Measurements from ENCODE around the gene CCKAR.

Gene CCKAR

DNA sequence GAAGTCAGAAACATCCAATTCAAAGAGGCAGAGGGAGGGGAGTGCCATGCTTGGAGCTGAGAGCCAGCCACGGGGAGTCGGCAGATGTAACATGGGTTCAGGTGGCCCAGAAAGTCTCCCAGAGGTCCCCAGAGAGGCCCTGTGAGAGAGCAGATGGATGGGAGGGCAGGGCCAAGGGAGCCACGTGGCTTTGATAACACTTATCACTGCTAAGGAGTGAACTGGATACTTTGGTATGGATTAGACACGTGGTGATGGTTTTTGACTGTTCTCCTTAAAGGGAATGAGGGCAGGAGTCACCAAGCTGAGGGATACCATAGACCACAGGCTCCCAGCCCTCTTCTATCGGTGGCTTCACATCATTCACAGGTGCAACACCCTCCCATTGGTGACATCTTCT is 13.7 kb downstream of the CCKAR start:
- CTCF ChIA-PET, result no interaction called here
- POLR2A ChIA-PET, result no interaction called here
- no peaks in the 10 kb centered on the region for H3K4me1 ChIP-seq (ENCODE audit: control extremely low read depth in 1 of 4, control insufficient read depth in 4 of 4, insufficient read depth in 4 of 4, low read length in 3 of 4)
- H3K27me3 ChIP-seq (replicated peaks in 2 of 5; ENCODE audit: control insufficient read depth in 4 of 5, insufficient read depth in 5 of 5, low read length in 4 of 5), result no peaks in the 10 kb centered on the region
- no peaks in the 10 kb centered on the region for H3K36me3 ChIP-seq (ENCODE audit: control insufficient read depth in 4 of 4, insufficient read depth in 4 of 4, low read length in 3 of 4)
- no peak overlapping the region for H3K27ac ChIP-seq (ENCODE audit: insufficient read depth in 1 of 2, low read depth in 1 of 2, low read length in 2 of 2, poor library complexity in 1 of 2, severe bottlenecking in 2 of 2)
- 87% methylated on average over 4 of the region's 5 CpGs for WGBS (ENCODE audit: insufficient coverage)
- H3K4me3 ChIP-seq (ENCODE audit: control insufficient read depth in 1 of 7, extremely low read depth in 1 of 7, insufficient read depth in 4 of 7, low read depth in 2 of 7, low read length in 6 of 7), result no peak overlapping the region
- no peak for DNase-seq
- no peaks in the 10 kb centered on the region for H3K9me3 ChIP-seq (ENCODE audit: control extremely low read depth in 1 of 5, control insufficient read depth in 4 of 5, insufficient read depth in 2 of 5, low read depth in 1 of 5, low read length in 4 of 5)

DNA sequence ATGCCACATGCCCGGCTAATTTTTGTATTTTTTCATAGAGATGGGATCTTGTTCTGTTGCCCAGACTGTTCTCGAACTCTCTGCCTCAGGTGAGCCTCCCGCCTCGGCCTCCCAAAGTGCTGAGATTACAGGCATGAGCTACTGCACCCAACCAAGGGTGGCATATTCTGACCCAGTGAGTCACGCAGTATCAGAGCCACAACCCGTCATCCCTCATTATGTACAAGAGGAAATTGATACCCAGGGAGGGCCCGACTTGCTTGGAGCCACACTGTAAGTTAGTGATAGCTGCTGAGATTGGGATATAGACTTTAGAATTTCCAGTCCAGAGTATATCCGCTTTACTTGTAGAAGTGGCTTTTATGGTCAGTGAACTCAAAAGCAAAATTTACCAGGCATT is 14.6 kb downstream of the CCKAR start:
- no peak for DNase-seq
- no peaks in the 10 kb centered on the region for H3K4me1 ChIP-seq (ENCODE audit: control extremely low read depth in 1 of 4, control insufficient read depth in 4 of 4, insufficient read depth in 4 of 4, low read length in 3 of 4)
- H3K36me3 ChIP-seq (ENCODE audit: control insufficient read depth in 4 of 4, insufficient read depth in 4 of 4, low read length in 3 of 4), result no peaks in the 10 kb centered on the region
- WGBS (ENCODE audit: insufficient coverage), result 84% methylated on average over 8 of the region's 8 CpGs
- ChIA-PET POLR2A (no interaction called here), CTCF (no interaction called here)
- H3K4me3 ChIP-seq (ENCODE audit: control insufficient read depth in 1 of 7, extremely low read depth in 1 of 7, insufficient read depth in 4 of 7, low read depth in 2 of 7, low read length in 6 of 7), result no peak overlapping the region
- no peaks in the 10 kb centered on the region for H3K9me3 ChIP-seq (ENCODE audit: control extremely low read depth in 1 of 5, control insufficient read depth in 4 of 5, insufficient read depth in 2 of 5, low read depth in 1 of 5, low read length in 4 of 5)
- no peak overlapping the region for H3K27ac ChIP-seq (ENCODE audit: insufficient read depth in 1 of 2, low read depth in 1 of 2, low read length in 2 of 2, poor library complexity in 1 of 2, severe bottlenecking in 2 of 2)
- no peaks in the 10 kb centered on the region for H3K27me3 ChIP-seq (replicated peaks in 2 of 5; ENCODE audit: control insufficient read depth in 4 of 5, insufficient read depth in 5 of 5, low read length in 4 of 5)

DNA sequence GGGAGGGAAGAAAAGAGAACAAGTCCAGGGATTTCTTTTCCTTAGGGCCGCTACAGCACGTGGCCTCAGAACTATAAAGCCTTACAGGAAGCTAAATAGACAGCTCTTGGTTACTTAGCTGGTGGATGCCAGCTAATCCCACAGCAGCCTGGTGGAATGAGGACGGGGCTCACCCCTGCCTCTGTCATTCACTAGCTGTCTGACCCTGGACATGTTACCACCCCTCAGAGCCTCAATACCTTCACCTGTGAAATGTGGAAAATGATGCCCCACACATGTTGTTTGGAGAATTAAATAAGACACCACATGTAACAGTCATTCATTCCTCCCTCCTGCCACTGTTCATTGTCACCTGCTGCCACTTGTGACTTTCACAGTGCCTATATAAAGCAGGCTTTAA is 15.7 kb downstream of the CCKAR start:
- WGBS (ENCODE audit: insufficient coverage), result 93% methylated on average over 3 of the region's 3 CpGs
- H3K4me3 ChIP-seq (ENCODE audit: control insufficient read depth in 1 of 7, extremely low read depth in 1 of 7, insufficient read depth in 4 of 7, low read depth in 2 of 7, low read length in 6 of 7), result no peak overlapping the region
- H3K36me3 ChIP-seq (ENCODE audit: control insufficient read depth in 4 of 4, insufficient read depth in 4 of 4, low read length in 3 of 4), result no peaks in the 10 kb centered on the region
- CTCF ChIA-PET, result interaction anchor here (0.8 kb wide), 1 partner anchor 14 kb away, joined by 3 read pairs; no protein-coding TSS in a partner anchor
- H3K27ac ChIP-seq (ENCODE audit: insufficient read depth in 1 of 2, low read depth in 1 of 2, low read length in 2 of 2, poor library complexity in 1 of 2, severe bottlenecking in 2 of 2), result no peak overlapping the region
- H3K9me3 ChIP-seq (ENCODE audit: control extremely low read depth in 1 of 5, control insufficient read depth in 4 of 5, insufficient read depth in 2 of 5, low read depth in 1 of 5, low read length in 4 of 5), result no peaks in the 10 kb centered on the region
- POLR2A ChIA-PET, result no interaction called here
- no peaks in the 10 kb centered on the region for H3K27me3 ChIP-seq (replicated peaks in 2 of 5; ENCODE audit: control insufficient read depth in 4 of 5, insufficient read depth in 5 of 5, low read length in 4 of 5)
- no peak for DNase-seq
- H3K4me1 ChIP-seq (ENCODE audit: control extremely low read depth in 1 of 4, control insufficient read depth in 4 of 4, insufficient read depth in 4 of 4, low read length in 3 of 4), result no peaks in the 10 kb centered on the region

DNA sequence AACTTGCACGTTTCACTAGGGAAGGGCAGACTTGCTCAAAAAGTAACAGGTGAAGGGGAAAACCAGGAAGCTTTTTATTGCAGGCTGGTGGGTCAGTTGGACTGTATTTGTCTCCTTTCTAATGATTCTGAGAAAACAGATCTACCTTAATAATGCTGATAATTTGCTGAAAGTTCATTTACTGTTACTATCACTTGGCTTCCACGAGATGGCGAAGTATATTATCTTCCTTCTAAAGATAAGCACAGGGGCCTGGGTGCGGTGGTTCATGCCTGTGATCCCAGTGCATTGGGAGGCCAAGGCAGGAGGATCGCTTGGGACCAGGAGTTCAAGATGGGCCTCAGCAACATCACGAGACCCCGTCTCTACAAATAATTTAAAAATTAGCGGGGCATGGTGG is 16.4 kb downstream of the CCKAR start:
- no peak for DNase-seq
- no peak overlapping the region for H3K27ac ChIP-seq (ENCODE audit: insufficient read depth in 1 of 2, low read depth in 1 of 2, low read length in 2 of 2, poor library complexity in 1 of 2, severe bottlenecking in 2 of 2)
- no peak overlapping the region for H3K4me3 ChIP-seq (ENCODE audit: control insufficient read depth in 1 of 7, extremely low read depth in 1 of 7, insufficient read depth in 4 of 7, low read depth in 2 of 7, low read length in 6 of 7)
- H3K9me3 ChIP-seq (ENCODE audit: control extremely low read depth in 1 of 5, control insufficient read depth in 4 of 5, insufficient read depth in 2 of 5, low read depth in 1 of 5, low read length in 4 of 5), result no peaks in the 10 kb centered on the region
- H3K36me3 ChIP-seq (ENCODE audit: control insufficient read depth in 4 of 4, insufficient read depth in 4 of 4, low read length in 3 of 4), result no peaks in the 10 kb centered on the region
- H3K27me3 ChIP-seq (replicated peaks in 2 of 5; ENCODE audit: control insufficient read depth in 4 of 5, insufficient read depth in 5 of 5, low read length in 4 of 5), result no peaks in the 10 kb centered on the region
- no peaks in the 10 kb centered on the region for H3K4me1 ChIP-seq (ENCODE audit: control extremely low read depth in 1 of 4, control insufficient read depth in 4 of 4, insufficient read depth in 4 of 4, low read length in 3 of 4)
- WGBS (ENCODE audit: insufficient coverage), result 100% methylated on average over 5 of the region's 8 CpGs
- POLR2A ChIA-PET, result no interaction called here
- CTCF ChIA-PET, result interaction anchor here (0.8 kb wide), 1 partner anchor 13 kb away, joined by 3 read pairs; no protein-coding TSS in a partner anchor

DNA sequence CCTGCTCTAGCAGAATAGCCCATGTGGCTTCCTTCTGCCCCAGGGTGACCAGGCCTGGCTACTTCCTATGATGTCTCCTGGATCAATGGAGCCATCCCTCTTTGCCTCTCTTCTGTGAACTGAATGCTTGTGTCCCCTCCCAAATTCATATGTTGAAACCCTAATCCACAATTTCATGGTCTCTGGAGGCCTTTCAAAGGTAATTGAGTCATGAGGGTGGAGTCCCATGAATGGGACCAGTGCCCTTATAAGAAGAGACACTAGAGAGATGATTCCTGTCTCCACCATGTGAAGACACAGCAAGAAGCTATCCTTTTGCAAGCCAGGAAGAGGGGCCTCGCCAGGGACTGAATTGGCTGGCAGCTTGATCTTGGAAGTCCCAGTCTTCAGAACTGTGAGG is 18.4 kb downstream of the CCKAR start:
- H3K9me3 ChIP-seq (ENCODE audit: control extremely low read depth in 1 of 5, control insufficient read depth in 4 of 5, insufficient read depth in 2 of 5, low read depth in 1 of 5, low read length in 4 of 5), result no peaks in the 10 kb centered on the region
- WGBS (ENCODE audit: insufficient coverage), result 86% methylated on average over 1 of the region's 1 CpG
- POLR2A ChIA-PET, result no interaction called here
- H3K4me1 ChIP-seq (ENCODE audit: control extremely low read depth in 1 of 4, control insufficient read depth in 4 of 4, insufficient read depth in 4 of 4, low read length in 3 of 4), result no peaks in the 10 kb centered on the region
- no peak overlapping the region for H3K27ac ChIP-seq (ENCODE audit: insufficient read depth in 1 of 2, low read depth in 1 of 2, low read length in 2 of 2, poor library complexity in 1 of 2, severe bottlenecking in 2 of 2)
- H3K27me3 ChIP-seq (replicated peaks in 2 of 5; ENCODE audit: control insufficient read depth in 4 of 5, insufficient read depth in 5 of 5, low read length in 4 of 5), result no peaks in the 10 kb centered on the region
- no peak for DNase-seq
- H3K36me3 ChIP-seq (ENCODE audit: control insufficient read depth in 4 of 4, insufficient read depth in 4 of 4, low read length in 3 of 4), result no peaks in the 10 kb centered on the region
- no peak overlapping the region for H3K4me3 ChIP-seq (ENCODE audit: control insufficient read depth in 1 of 7, extremely low read depth in 1 of 7, insufficient read depth in 4 of 7, low read depth in 2 of 7, low read length in 6 of 7)
- CTCF ChIA-PET, result no interaction called here

DNA sequence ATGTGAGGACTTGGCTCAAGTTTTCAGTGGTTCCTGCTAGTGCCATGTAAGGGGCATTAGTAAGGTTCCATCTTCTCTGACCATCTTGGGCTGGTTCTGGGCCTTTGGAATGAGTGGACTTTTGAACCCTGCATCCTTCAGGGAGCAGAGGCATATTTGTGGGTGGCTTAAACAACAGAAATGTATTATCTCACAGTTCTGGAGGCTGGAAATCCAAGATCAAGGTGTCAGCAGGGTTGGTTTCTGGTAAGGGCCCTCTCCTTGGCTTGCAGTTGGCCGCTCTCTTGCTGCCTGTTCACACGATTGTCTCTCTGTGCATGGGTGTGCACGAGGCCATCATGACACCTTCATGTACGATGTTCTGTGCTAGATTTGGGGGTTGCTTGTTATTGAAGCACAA is 21.3 kb downstream of the CCKAR start:
- ChIA-PET CTCF (no interaction called here), POLR2A (no interaction called here)
- Histone ChIP-seq H3K27me3 (replicated peaks in 2 of 5; ENCODE audit: control insufficient read depth in 4 of 5, insufficient read depth in 5 of 5, low read length in 4 of 5) (no peaks in the 10 kb centered on the region), H3K27ac (ENCODE audit: insufficient read depth in 1 of 2, low read depth in 1 of 2, low read length in 2 of 2, poor library complexity in 1 of 2, severe bottlenecking in 2 of 2) (no peak overlapping the region), H3K9me3 (ENCODE audit: control extremely low read depth in 1 of 5, control insufficient read depth in 4 of 5, insufficient read depth in 2 of 5, low read depth in 1 of 5, low read length in 4 of 5) (no peaks in the 10 kb centered on the region), H3K4me3 (ENCODE audit: control insufficient read depth in 1 of 7, extremely low read depth in 1 of 7, insufficient read depth in 4 of 7, low read depth in 2 of 7, low read length in 6 of 7) (no peak overlapping the region), H3K36me3 (ENCODE audit: control insufficient read depth in 4 of 4, insufficient read depth in 4 of 4, low read length in 3 of 4) (no peaks in the 10 kb centered on the region), H3K4me1 (ENCODE audit: control extremely low read depth in 1 of 4, control insufficient read depth in 4 of 4, insufficient read depth in 4 of 4, low read length in 3 of 4) (no peaks in the 10 kb centered on the region)
- no peak for DNase-seq
- WGBS (ENCODE audit: insufficient coverage), result 71% methylated on average over 4 of the region's 4 CpGs

DNA sequence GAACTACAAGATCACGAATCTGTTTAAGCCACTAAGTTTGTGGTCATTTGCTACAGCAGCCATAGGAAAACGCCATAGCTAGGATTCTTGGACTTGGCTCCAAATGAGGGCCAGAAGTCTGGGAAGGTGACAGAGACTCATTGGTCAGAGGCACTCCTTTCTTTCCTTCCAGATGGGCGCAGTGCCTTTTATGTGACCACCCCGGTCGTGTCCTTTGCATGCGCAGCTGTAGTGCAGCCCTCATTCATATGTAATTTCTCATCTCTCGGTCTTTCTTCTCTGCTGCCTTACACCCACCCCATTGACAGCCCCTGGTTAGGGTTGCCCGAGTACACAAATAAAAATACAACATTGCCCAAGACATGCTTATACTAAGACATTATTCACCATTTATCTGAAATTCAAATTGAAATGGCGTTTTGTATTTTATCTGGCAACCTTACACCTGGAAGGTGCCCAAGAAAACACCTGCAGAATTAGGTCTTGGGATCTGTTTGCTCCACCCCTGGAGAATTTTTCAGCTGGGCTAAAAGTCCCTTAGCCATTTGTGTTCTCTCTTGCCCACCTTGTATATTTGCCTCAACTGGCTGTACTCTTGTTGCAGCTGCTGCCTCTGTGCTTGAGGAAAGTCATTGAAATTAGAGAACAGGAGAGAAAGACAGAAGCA is 21.9 kb downstream of the CCKAR start:
- no peak for DNase-seq
- WGBS (ENCODE audit: insufficient coverage), result 93% methylated on average over 9 of the region's 9 CpGs
- CTCF ChIA-PET, result no interaction called here
- H3K36me3 ChIP-seq (ENCODE audit: control insufficient read depth in 4 of 4, insufficient read depth in 4 of 4, low read length in 3 of 4), result no peaks in the 10 kb centered on the region
- no peak overlapping the region for H3K27ac ChIP-seq (ENCODE audit: insufficient read depth in 1 of 2, low read depth in 1 of 2, low read length in 2 of 2, poor library complexity in 1 of 2, severe bottlenecking in 2 of 2)
- no peak overlapping the region for H3K4me3 ChIP-seq (ENCODE audit: control insufficient read depth in 1 of 7, extremely low read depth in 1 of 7, insufficient read depth in 4 of 7, low read depth in 2 of 7, low read length in 6 of 7)
- H3K27me3 ChIP-seq (replicated peaks in 2 of 5; ENCODE audit: control insufficient read depth in 4 of 5, insufficient read depth in 5 of 5, low read length in 4 of 5), result no peaks in the 10 kb centered on the region
- H3K4me1 ChIP-seq (ENCODE audit: control extremely low read depth in 1 of 4, control insufficient read depth in 4 of 4, insufficient read depth in 4 of 4, low read length in 3 of 4), result no peaks in the 10 kb centered on the region
- POLR2A ChIA-PET, result no interaction called here
- no peaks in the 10 kb centered on the region for H3K9me3 ChIP-seq (ENCODE audit: control extremely low read depth in 1 of 5, control insufficient read depth in 4 of 5, insufficient read depth in 2 of 5, low read depth in 1 of 5, low read length in 4 of 5)

Data from common myeloid progenitor, CD34-positive (primary cell).